ENCODE measurements around the gene IL3.

Gene IL3

GRCh38 chr5:132083071-132083678 is 22.7 kb downstream of the IL3 start:
- Histone ChIP-seq H3K9ac (ENCODE audit: low read depth, low read length, poor library complexity, severe bottlenecking) (peak overlapping the region; percentile 9), H3K9me2 (replicated peaks; ENCODE audit: low read depth, low read length) (no peaks in the 10 kb centered on the region), H2AFZ (ENCODE audit: low read length) (no peak overlapping the region), H3K4me3 (ENCODE audit: low read length, poor library complexity, severe bottlenecking) (no peak overlapping the region), H3F3A (ENCODE audit: low read depth) (no peaks in the 10 kb centered on the region), H3K4me1 (ENCODE audit: insufficient read depth, low read length, poor library complexity, severe bottlenecking) (peaks cover 11% of the 10 kb centered on the region), H4K20me1 (ENCODE audit: insufficient read depth, low read length, poor library complexity, severe bottlenecking) (no peaks in the 10 kb centered on the region), H3K27me3 (ENCODE audit: insufficient read depth, low read length, poor library complexity, severe bottlenecking) (no peaks in the 10 kb centered on the region), H3K79me2 (ENCODE audit: insufficient read depth, low read length) (no peaks in the 10 kb centered on the region), H3K9me3 (ENCODE audit: insufficient read depth, low read depth, low read length) (no peaks in the 10 kb centered on the region), H3K4me2 (ENCODE audit: low read depth, low read length, poor library complexity, severe bottlenecking) (peak overlapping the region; percentile 18), H3K36me3 (ENCODE audit: insufficient read depth, low read length) (no peaks in the 10 kb centered on the region)
- TF ChIP-seq, protein P1, sequence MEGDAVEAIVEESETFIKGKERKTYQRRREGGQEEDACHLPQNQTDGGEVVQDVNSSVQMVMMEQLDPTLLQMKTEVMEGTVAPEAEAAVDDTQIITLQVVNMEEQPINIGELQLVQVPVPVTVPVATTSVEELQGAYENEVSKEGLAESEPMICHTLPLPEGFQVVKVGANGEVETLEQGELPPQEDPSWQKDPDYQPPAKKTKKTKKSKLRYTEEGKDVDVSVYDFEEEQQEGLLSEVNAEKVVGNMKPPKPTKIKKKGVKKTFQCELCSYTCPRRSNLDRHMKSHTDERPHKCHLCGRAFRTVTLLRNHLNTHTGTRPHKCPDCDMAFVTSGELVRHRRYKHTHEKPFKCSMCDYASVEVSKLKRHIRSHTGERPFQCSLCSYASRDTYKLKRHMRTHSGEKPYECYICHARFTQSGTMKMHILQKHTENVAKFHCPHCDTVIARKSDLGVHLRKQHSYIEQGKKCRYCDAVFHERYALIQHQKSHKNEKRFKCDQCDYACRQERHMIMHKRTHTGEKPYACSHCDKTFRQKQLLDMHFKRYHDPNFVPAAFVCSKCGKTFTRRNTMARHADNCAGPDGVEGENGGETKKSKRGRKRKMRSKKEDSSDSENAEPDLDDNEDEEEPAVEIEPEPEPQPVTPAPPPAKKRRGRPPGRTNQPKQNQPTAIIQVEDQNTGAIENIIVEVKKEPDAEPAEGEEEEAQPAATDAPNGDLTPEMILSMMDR (conservative IDR thresholded peaks at IDR 0.05; ENCODE audit: low read length): no peak
- TF ChIP-seq EZH2phosphoT487 (IDR thresholded peaks at IDR 0.05; ENCODE audit: borderline replicate concordance): no peak

- no peak overlapping the region for H2AFZ ChIP-seq (ENCODE audit: low read length)
- H3K4me3 ChIP-seq (ENCODE audit: low read length, poor library complexity, severe bottlenecking): no peak overlapping the region
- TF ChIP-seq EZH2phosphoT487 (IDR thresholded peaks at IDR 0.05; ENCODE audit: borderline replicate concordance): no peak
- TF ChIP-seq, protein P1 (conservative IDR thresholded peaks at IDR 0.05; ENCODE audit: low read length): no peak
- H3K4me1 ChIP-seq (ENCODE audit: insufficient read depth, low read length, poor library complexity, severe bottlenecking): peaks cover 23% of the 10 kb centered on the region
- no peaks in the 10 kb centered on the region for H3K9me2 ChIP-seq (replicated peaks; ENCODE audit: low read depth, low read length)
- H3K9ac ChIP-seq (ENCODE audit: low read depth, low read length, poor library complexity, severe bottlenecking): no peak overlapping the region
- H3K9me3 ChIP-seq (ENCODE audit: insufficient read depth, low read depth, low read length): no peaks in the 10 kb centered on the region
- H4K20me1 ChIP-seq (ENCODE audit: insufficient read depth, low read length, poor library complexity, severe bottlenecking): no peaks in the 10 kb centered on the region
- no peak overlapping the region for H3K4me2 ChIP-seq (ENCODE audit: low read depth, low read length, poor library complexity, severe bottlenecking)
- no peaks in the 10 kb centered on the region for H3K36me3 ChIP-seq (ENCODE audit: insufficient read depth, low read length)
- no peaks in the 10 kb centered on the region for H3K79me2 ChIP-seq (ENCODE audit: insufficient read depth, low read length)
- no peaks in the 10 kb centered on the region for H3K27me3 ChIP-seq (ENCODE audit: insufficient read depth, low read length, poor library complexity, severe bottlenecking)
- H3F3A ChIP-seq (ENCODE audit: low read depth): no peaks in the 10 kb centered on the region
These were observed 25.2 kb downstream of the IL3 start for GRCh38 chr5:132085686-132086085.

DNA sequence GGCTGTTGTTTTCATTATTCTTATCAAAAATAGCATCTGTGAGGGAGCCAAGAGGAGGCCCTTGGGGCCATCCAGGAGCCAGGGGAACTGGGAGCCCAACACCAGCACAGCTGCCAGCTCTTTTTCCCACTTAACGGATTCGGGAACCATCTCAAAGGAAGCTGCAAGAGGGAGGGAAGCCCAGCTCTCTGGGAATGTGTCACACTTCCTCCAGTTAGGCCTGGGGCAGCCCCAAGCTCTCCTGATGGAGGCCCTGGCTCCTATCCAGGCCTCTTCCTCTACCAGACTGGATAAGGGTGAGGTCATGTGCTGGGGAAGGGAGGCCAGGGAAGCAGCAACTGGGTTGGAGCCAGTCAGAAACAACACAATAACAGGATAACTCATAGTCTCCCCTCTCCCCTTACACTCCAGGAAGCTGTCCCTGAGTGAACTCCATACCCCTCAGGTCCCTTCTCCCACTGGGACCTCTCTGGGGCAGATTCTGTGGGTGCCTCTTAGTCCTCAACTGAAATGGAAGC is 25.9 kb downstream of the IL3 start:
- Histone ChIP-seq H4K20me1 (ENCODE audit: insufficient read depth, low read length, poor library complexity, severe bottlenecking) (no peaks in the 10 kb centered on the region), H3K4me2 (ENCODE audit: low read depth, low read length, poor library complexity, severe bottlenecking) (no peak overlapping the region), H3K79me2 (ENCODE audit: insufficient read depth, low read length) (no peaks in the 10 kb centered on the region), H3K9me2 (replicated peaks; ENCODE audit: low read depth, low read length) (no peaks in the 10 kb centered on the region), H3K36me3 (ENCODE audit: insufficient read depth, low read length) (no peaks in the 10 kb centered on the region), H3K4me1 (ENCODE audit: insufficient read depth, low read length, poor library complexity, severe bottlenecking) (peaks cover 24% of the 10 kb centered on the region), H3F3A (ENCODE audit: low read depth) (no peaks in the 10 kb centered on the region), H3K9ac (ENCODE audit: low read depth, low read length, poor library complexity, severe bottlenecking) (no peak overlapping the region), H3K4me3 (ENCODE audit: low read length, poor library complexity, severe bottlenecking) (no peak overlapping the region), H2AFZ (ENCODE audit: low read length) (no peak overlapping the region), H3K9me3 (ENCODE audit: insufficient read depth, low read depth, low read length) (no peaks in the 10 kb centered on the region), H3K27me3 (ENCODE audit: insufficient read depth, low read length, poor library complexity, severe bottlenecking) (no peaks in the 10 kb centered on the region)
- TF ChIP-seq, protein P1 (conservative IDR thresholded peaks at IDR 0.05; ENCODE audit: low read length): no peak
- no peak for TF ChIP-seq EZH2phosphoT487 (IDR thresholded peaks at IDR 0.05; ENCODE audit: borderline replicate concordance)

Measured in Loucy (cell line).